Skin of body (tissue), 2 donors: ENCODE results near the gene MCCC2. TPM values are rescaled to one million over a fixed set of nuclear protein-coding genes. Genes with fewer than 3 reads are reported as not detected.
A peak's percentile ranks its signal among the peaks of the same experiment; 100 is the strongest.
"Not testable (repeated sequence)": the region's sequence is repeated elsewhere in the genome, so short reads cannot be mapped to it uniquely, and the experiment has no call there.

Source experiments
- DNase-seq: peaks from one replicate; lab custom pipeline; 2025; lab: John Stamatoyannopoulos, UW
- total RNA-seq: library from RNA; depleted of rRNA; stranded (reverse); fragments of >200 nt; gene quantifications from one replicate; pipeline ENCODE4 v1.2.3, GENCODE V29; 2014

Gene MCCC2
- total RNA-seq: 25.5 TPM

DNA sequence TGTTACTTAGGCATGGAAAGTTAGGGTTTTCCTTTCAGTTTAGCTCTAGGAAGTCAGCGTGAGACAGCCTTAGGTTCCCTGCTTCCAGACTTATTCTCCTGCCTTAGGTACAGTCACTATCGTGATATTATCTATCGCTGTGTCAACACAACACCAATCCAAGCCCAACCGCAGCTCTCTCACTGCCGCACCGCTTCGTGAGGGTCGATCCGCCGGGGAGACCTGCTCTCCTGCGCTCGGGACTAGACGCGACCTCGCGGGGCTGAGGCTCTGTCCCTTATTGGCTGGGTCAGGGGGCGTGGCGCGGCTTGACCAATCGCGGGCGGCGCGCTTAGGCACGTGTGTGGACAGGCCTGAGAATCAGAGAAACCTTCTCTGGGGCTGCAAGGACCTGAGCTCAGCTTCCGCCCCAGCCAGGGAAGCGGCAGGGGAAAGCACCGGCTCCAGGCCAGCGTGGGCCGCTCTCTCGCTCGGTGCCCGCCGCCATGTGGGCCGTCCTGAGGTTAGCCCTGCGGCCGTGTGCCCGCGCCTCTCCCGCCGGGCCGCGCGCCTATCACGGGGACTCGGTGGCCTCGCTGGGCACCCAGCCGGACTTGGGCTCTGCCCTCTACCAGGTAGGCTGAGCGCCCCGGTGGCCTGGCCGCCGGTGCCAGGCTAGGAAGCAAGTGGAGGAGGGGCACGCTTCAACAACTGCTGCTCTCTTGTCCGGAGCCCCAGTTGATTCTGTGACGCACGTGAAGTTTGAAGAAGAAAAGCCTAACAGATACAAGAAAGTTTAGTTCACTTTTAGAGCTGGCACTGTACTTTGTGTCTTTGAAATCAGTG lies at the start of gene MCCC2:
Gene MCCC2, plus strand, starts transcription at position 400 of the 825 bp plus-strand sequence. Its CDS starts 86 bp downstream, at position 486.
- DNase-seq: peak; percentile 88

GRCh38 chr5:71537687-71538086 lies 49.5 kb upstream of the MCCC2 start:
- no peak for DNase-seq

DNA sequence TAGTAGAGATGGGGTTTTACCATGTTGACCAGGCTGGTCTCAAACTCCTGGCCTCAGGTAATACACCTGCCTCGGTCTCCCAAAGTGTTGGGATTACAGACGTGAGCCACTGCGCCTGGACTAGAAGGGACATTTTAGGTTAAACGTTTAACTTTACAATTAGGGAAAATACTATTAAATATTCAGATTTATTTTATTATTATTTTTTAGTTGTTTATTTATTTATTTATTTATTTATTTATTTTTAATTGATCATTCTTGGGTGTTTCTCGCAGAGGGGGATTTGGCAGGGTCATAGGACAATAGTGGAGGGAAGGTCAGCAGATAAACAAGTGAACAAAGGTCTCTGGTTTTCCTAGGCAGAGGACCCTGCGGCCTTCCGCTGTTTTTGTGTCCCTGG lies 36.3 kb upstream of the MCCC2 start:
- not testable (repeated sequence) for DNase-seq

DNA sequence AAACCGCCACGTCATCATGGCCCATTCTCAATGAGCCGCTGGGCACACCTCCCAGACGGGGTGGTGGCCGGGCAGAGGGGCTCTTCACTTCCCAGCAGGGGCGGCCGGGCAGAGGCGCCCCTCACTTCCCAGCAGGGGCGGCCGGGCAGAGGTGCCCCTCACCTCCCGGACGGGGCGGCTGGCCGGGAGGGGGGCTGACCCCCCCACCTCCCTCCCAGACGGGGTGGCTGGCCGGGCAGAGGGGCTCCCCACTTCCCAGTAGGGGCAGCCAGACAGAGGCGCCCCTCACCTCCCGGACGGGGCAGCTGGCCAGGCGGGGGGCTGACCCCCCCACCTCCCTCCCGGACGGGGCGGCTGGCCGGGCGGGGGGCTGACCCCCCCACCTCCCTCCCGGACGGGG lies 35.6 kb upstream of the MCCC2 start:
- not testable (repeated sequence) for DNase-seq

DNA sequence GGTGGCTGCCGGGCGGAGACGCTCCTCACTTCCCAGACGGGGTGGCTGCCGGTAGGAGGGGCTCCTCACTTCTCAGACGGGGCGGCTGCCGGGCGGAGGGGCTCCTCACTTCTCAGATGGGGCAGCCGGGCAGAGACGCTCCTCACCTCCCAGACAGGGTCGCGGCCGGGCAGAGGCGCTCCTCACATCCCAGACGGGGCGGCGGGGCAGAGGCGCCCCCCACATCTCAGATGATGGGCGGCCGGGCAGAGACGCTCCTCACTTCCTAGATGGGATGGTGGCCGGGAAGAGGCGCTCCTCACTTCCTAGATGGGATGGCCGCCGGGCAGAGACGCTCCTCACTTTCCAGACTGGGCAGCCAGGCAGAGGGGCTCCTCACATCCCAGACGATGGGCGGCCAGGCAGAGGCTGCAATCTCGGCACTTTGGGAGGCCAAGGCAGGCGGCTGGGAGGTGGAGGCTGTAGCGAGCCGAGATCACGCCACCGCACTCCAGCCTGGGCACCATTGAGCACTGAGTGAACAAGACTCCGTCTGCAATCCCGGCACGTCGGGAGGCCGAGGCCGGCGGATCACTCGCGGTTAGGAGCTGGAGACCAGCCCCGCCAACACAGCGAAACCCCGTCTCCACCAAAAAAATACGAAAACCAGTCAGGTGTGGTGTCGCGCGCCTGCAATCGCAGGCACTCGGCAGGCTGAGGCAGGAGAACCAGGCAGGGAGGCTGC lies 35.0 kb upstream of the MCCC2 start:
- not testable (repeated sequence) for DNase-seq

DNA sequence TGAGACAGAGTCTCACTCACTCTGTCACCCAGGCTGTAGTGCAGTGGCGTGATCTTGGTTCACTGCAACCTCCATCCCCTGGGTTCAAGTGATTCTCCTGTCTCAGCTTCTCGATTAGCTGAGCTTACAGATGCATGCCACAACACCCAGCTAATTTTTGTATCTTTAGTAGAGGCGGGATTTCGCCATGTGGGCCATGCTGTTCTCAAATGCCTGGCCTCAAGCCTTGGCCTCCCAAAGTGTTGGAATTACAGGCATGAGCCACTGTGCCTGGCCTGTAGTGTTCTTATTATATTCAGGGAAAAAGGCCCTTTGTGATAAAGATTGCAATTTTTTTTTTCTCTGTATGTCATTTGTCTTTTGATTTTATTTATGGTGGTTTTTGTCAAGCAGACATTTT lies 24.0 kb upstream of the MCCC2 start:
- DNase-seq: no peak

DNA sequence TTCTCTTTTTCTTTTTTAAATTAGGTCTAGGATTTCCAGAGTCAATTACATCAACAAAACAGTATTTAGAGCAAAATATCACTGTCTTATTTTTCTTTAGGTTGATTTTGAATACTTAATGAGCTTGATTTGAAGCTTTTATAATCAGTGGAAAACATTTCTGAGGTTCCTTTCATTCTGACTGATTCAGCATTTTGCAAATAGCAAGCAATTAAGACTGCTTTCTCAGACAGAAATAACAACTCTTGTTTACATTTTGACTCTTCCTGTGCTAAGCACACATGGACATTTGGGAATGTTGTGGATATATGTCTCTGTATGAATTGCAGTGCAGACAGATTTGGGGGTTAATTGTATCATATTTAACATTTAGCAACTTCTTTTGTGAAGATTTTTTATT lies 22.2 kb upstream of the MCCC2 start:
- DNase-seq: no peak

DNA sequence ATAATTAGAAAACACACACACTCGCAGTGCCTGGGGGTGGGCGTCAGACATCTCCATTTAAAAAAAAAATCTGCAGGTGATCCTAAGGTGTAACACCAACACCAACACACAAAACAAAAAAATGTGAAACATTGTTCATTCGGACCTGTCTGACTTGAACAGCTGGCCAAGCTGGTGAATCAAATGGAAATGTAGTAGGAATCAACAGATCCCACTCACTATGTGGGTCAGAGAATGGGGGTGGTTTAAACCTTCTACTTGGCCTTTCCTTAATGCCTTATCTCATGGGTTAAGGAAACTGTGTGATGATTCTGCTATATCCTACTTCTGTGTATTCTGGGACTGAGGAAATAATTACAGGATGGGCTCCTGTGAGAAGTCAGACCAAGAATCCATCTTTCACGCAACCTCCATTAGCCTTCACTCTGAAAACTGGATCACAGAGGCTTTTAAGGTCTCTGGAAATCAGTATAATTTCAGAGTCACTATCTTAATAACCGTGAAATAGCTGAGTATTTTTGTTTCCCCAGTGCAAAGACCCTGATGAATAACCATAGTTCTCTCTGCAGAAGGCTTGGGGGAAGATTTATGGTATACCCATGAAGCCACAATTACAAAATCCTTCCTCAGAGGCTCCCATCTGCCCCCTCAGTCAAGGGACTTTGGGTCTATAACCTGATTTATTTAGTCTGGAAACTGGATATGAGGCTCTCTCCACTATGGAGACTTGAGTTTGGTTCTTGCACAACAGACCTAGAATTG lies 17.2 kb upstream of the MCCC2 start:
- DNase-seq: no peak

GRCh38 chr5:71571811-71572210 lies 15.3 kb upstream of the MCCC2 start:
- not testable (repeated sequence) for DNase-seq

DNA sequence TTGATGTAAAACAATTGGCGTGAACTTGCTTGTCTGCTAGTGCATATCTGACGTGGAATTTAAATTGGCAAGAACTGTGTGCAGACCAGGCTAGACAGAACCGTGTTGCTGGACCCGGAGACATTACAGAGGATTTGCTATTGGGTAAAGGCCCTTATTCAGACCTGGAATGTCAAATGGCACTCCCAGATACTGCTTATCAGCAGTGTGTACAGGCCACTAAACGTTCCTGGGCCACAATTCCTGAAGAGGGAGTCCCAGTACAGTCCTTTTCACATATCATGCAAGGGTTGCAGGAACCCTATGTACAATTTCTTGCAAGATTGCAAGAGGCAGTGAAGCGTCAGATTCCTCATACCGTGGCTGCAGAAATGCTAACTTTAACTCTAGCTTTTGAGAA lies 13.5 kb upstream of the MCCC2 start:
- DNase-seq: no peak

- not testable (repeated sequence) for DNase-seq
These were observed 11.6 kb upstream of the MCCC2 start for GRCh38 chr5:71575588-71575987.

- DNase-seq: no peak
These were observed 10.9 kb upstream of the MCCC2 start for GRCh38 chr5:71576241-71576640.

- not testable (repeated sequence) for DNase-seq
These were observed 9.3 kb upstream of the MCCC2 start for GRCh38 chr5:71577839-71578238.

DNA sequence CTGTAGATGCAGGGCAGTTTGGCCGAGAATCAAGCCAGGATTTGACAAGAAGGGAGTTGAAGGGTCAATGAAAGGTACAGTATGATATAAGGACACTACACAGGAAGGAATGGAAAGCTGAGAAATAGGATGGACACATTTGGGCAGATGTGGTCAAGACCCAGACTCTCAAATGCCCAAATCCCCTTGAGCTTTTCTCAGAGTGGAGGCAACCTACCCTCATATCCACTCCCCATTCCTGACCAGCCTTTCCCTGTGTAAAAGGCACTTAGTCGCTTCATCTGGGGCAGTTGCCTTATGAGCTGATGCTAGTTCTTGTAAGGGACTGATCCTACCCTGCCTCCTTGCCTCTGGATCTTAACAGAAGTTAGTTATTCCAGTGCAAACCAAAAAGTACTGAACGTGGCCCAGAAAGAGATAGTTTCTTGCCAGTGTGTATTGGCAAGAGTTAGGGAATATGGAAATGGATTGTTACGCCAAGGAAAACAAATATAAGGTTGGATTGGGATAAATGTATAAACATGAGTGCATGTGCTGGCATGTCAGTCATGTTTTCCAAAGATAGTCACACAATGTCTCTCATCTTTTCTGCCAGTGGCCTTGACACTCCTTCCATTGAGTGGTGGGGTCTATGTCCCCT lies 4.1 kb upstream of the MCCC2 start:
- no peak for DNase-seq

- peak; percentile 16 for DNase-seq
These were observed 844 bp upstream of the MCCC2 start for GRCh38 chr5:71586052-71586940.

DNA sequence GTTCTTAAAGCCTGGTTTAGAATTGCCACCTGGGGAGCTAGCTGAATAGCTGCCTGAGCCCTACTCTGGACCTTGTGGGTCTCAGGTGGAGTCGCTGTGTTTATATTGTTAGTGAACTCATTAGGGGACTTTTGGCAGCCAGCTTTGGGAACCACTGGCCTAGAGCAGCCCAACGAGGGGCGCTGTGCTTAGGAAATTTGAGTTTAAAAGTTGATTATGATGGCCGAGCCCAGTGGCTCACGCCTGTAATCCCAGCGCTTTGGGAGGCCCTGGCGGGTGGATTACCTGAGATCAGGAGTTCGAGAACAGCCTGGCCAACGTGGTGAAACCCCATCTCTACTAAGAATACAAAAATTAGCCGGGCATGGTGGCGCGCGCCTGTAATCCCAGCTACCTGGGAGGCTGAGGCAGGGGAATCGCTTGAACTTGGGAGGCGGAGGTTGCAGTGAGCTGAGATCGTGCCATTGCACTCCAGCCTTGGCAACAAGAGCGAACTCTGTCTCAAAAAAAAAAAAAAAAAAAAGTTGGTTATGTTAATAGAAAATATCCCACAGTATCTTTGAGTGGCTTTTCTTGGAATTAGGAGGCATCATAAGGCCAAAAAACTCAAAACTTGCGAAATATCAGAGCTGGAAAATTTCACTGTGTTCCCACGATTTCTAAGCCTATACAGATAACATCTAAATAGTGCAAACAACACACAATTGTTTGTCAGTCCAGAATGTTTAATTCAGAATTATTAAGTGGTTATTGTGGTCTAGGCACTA lies 809 bp downstream of the MCCC2 start:
- DNase-seq: no peak

- no peak for DNase-seq
These were observed 1.4 kb downstream of the MCCC2 start for GRCh38 chr5:71588533-71588885.

- DNase-seq: no peak
These were observed 2.8 kb downstream of the MCCC2 start for GRCh38 chr5:71589903-71590302.

GRCh38 chr5:71591100-71591499 lies 4.0 kb downstream of the MCCC2 start:
- no peak for DNase-seq

GRCh38 chr5:71596169-71596568 lies 9.0 kb downstream of the MCCC2 start:
- no peak for DNase-seq
